HCT116 (cell line): ENCODE results near the gene SYNRG. TPM values are rescaled to one million over a fixed set of nuclear protein-coding genes. Genes with fewer than 3 reads are reported as not detected.
A peak's percentile ranks its signal among the peaks of the same experiment; 100 is the strongest.

Experiments
- ATAC-seq: fragments of 200-7000 bp; cut with Tn5 transposase; 2 replicates; pipeline ENCODE4 v1.9.1; 2020; ENCODE audit warnings: mild to moderate bottlenecking, moderate library complexity
- BruUV-seq: library from RNA; stranded (reverse); fragments of 400-500 nt; replicated peaks from 2 replicates; lab custom pipeline; 2021; lab: Mats Ljungman, UMichigan
- CTCF ChIA-PET: fragments of 300-600 bp; sonication (Branson Sonifier 250); formaldehyde crosslinking; loops from one replicate; lab custom pipeline; 2021; ENCODE audit warnings: antibody characterized with exemption; lab: Charles Lee
- POLR2A ChIA-PET: fragments of 300-600, 350-600 bp; sonication (Branson Sonifier 250); formaldehyde crosslinking; loops from one replicate; lab custom pipeline; 2021; ENCODE audit warnings: antibody characterized with exemption; lab: Charles Lee
- RAD21 ChIA-PET, 2 experiments: fragments of 300-600 bp; sonication (Branson Sonifier 250); formaldehyde crosslinking; loops; one replicate each; lab custom pipeline; 2023; ENCODE audit warnings: low total read pairs in 2 of 2; ENCODE audit not compliant: uncharacterized antibody in 2 of 2, unreplicated experiment in 2 of 2, low non-redundant PET in 1 of 2; lab: Charles Lee
- DNase-seq: peaks from one replicate; pipeline ENCODE4 v3.0.0-alpha.2; 2010; ENCODE audit warnings: low read depth, low spot score
- H2AFZ ChIP-seq: fragments of 200-600 bp; shearing (Covaris generic), sonication (generic); 2 replicates; pipeline ENCODE4 v1.6.1; 2017; ENCODE audit warnings: low read depth, mixed run types, mixed read lengths, antibody characterized with exemption, low read length; ENCODE audit not compliant: poor library complexity, severe bottlenecking
- H3K27ac ChIP-seq: 2 replicates; pipeline ENCODE4 v1.5.1; 2012; ENCODE audit warnings: low read depth, low read length
- H3K27me3 ChIP-seq: fragments of 200-600 bp; sonication (generic); 2 replicates; pipeline ENCODE4 v1.6.1; 2016; ENCODE audit warnings: mixed run types, low read length, mixed read lengths; ENCODE audit not compliant: insufficient read depth
- H3K36me3 ChIP-seq, 2 experiments: fragments of 200-500 bp in 1 of 2; fragments of 200-600 bp in 1 of 2; sonication (Bioruptor generic) in 1 of 2; sonication (generic) in 1 of 2; 2 replicates each; pipeline versions ENCODE4 v1.5.1 to v1.6.1; 2014 to 2016; ENCODE audit warnings: low read length in 2 of 2, inconsistent platforms in 1 of 2, mixed read lengths in 1 of 2, mixed run types in 1 of 2; ENCODE audit not compliant: insufficient read depth in 2 of 2, control insufficient read depth in 1 of 2
- H3K4me1 ChIP-seq, 2 experiments: fragments of 200-600 bp in 1 of 2; sonication (generic) in 1 of 2; 2 replicates each; pipeline versions ENCODE4 v1.5.1 to v1.6.1; 2012 to 2017; ENCODE audit warnings: low read length in 2 of 2, inconsistent platforms in 1 of 2, mild to moderate bottlenecking in 1 of 2, mixed read lengths in 1 of 2, mixed run types in 1 of 2, moderate library complexity in 1 of 2; ENCODE audit not compliant: insufficient read depth in 2 of 2, control insufficient read depth in 1 of 2
- H3K4me2 ChIP-seq: fragments of 200-600 bp; sonication (generic); 2 replicates; pipeline ENCODE4 v1.6.1; 2017; ENCODE audit warnings: mixed run types, low read length, mixed read lengths
- H3K4me3 ChIP-seq, 2 experiments: fragments of 200-600 bp in 1 of 2; sonication (generic) in 1 of 2; replicated peaks in 1 of 2; 2 replicates each; pipeline ENCODE4 v1.5.1; 2011 to 2016; ENCODE audit warnings: low read length in 2 of 2, control low read depth in 1 of 2, low read depth in 1 of 2, mild to moderate bottlenecking in 1 of 2, mixed read lengths in 1 of 2, mixed run types in 1 of 2
- H3K79me2 ChIP-seq: fragments of 200-600 bp; sonication (generic); 2 replicates; pipeline ENCODE4 v1.6.1; 2017; ENCODE audit warnings: mild to moderate bottlenecking, mixed run types, low read length, moderate library complexity, mixed read lengths; ENCODE audit not compliant: insufficient read depth
- H3K9ac ChIP-seq: fragments of 200-600 bp; sonication (generic); 2 replicates; pipeline ENCODE4 v1.6.1; 2016; ENCODE audit warnings: low read length, mixed read lengths
- H3K9me2 ChIP-seq: fragments of 200-600 bp; sonication (generic), shearing (Covaris generic); 2 replicates; pipeline ENCODE4 v1.6.1; 2017; ENCODE audit warnings: mixed run types, mild to moderate bottlenecking, moderate library complexity; ENCODE audit not compliant: insufficient read depth
- H3K9me3 ChIP-seq, 2 experiments: fragments of 200-500 bp in 1 of 2; fragments of 200-600 bp in 1 of 2; sonication (Bioruptor generic) in 1 of 2; sonication (generic) in 1 of 2; 2 replicates each; pipeline ENCODE4 v1.6.1; 2014 to 2017; ENCODE audit warnings: low read length in 2 of 2, mixed read lengths in 2 of 2, inconsistent platforms in 1 of 2, low read depth in 1 of 2, mild to moderate bottlenecking in 1 of 2, mixed run types in 1 of 2, moderate library complexity in 1 of 2; ENCODE audit not compliant: control insufficient read depth in 1 of 2, insufficient read depth in 1 of 2
- H4K20me1 ChIP-seq: fragments of 200-600 bp; sonication (generic), shearing (Covaris generic); 2 replicates; pipeline ENCODE4 v1.6.1; 2017; ENCODE audit warnings: mixed run types, mild to moderate bottlenecking, moderate library complexity; ENCODE audit not compliant: insufficient read depth
- ATF3 ChIP-seq: IDR thresholded peaks from 2 replicates; pipeline ENCODE4 v1.6.1; 2012
- CBX3 ChIP-seq: IDR thresholded peaks from 2 replicates; pipeline ENCODE4 v1.6.1; 2012; ENCODE audit warnings: low read depth
- EGR1 ChIP-seq: IDR thresholded peaks from 2 replicates; pipeline ENCODE4 v1.6.1; 2012; ENCODE audit warnings: low read depth
- ELF1 ChIP-seq: IDR thresholded peaks from 2 replicates; pipeline ENCODE4 v1.6.1; 2012; ENCODE audit warnings: low read depth, borderline replicate concordance
- EZH2 ChIP-seq: fragments of 200-600 bp; sonication (generic); IDR thresholded peaks from 2 replicates; pipeline ENCODE4 v1.6.1; 2017; ENCODE audit warnings: antibody characterized with exemption, mixed run types
- EZH2phosphoT487 ChIP-seq: fragments of 200-600 bp; IDR thresholded peaks from 2 replicates; pipeline ENCODE4 v1.6.1; 2018; ENCODE audit warnings: antibody characterized with exemption, borderline replicate concordance
- JUND ChIP-seq: IDR thresholded peaks from 2 replicates; pipeline ENCODE4 v1.6.1; 2012
- MAX ChIP-seq: IDR thresholded peaks from 2 replicates; pipeline ENCODE4 v1.6.1; 2012
- POLR2A ChIP-seq: IDR thresholded peaks from 2 replicates; pipeline ENCODE4 v1.7.0; 2011; ENCODE audit warnings: borderline replicate concordance; ENCODE audit not compliant: insufficient read depth, insufficient read length; ENCODE audit errors: extremely low read depth
- POLR2AphosphoS5 ChIP-seq: IDR thresholded peaks from 2 replicates; pipeline ENCODE4 v1.6.1; 2011; ENCODE audit warnings: mild to moderate bottlenecking, low read depth, low read length, moderate library complexity
- RAD21 ChIP-seq: IDR thresholded peaks from 2 replicates; pipeline ENCODE4 v1.6.1; 2012; ENCODE audit warnings: low read depth, mild to moderate bottlenecking
- REST ChIP-seq: IDR thresholded peaks from 2 replicates; pipeline ENCODE4 v1.6.1; 2012; ENCODE audit warnings: low read depth
- SIN3A ChIP-seq: IDR thresholded peaks from 2 replicates; pipeline ENCODE4 v1.6.1; 2012; ENCODE audit warnings: low read depth
- SP1 ChIP-seq: IDR thresholded peaks from 2 replicates; pipeline ENCODE4 v1.6.1; 2012; ENCODE audit warnings: low read depth
- SRF ChIP-seq: IDR thresholded peaks from 2 replicates; pipeline ENCODE4 v1.6.1; 2012; ENCODE audit warnings: low read depth
- TCF7L2 ChIP-seq: IDR thresholded peaks from 2 replicates; pipeline ENCODE4 v1.7.0; 2011; ENCODE audit warnings: borderline replicate concordance, inconsistent platforms; ENCODE audit not compliant: insufficient read depth, insufficient read length; ENCODE audit errors: extremely low read depth
- YY1 ChIP-seq: IDR thresholded peaks from 2 replicates; pipeline ENCODE4 v1.6.1; 2011; ENCODE audit warnings: low read length, low read depth, moderate library complexity, mild to moderate bottlenecking; ENCODE audit not compliant: insufficient replicate concordance; ENCODE audit errors: extremely low read depth
- ZBTB33 ChIP-seq: IDR thresholded peaks from 2 replicates; pipeline ENCODE4 v1.6.1; 2011; ENCODE audit warnings: mild to moderate bottlenecking, low read length, moderate library complexity; ENCODE audit not compliant: insufficient replicate concordance; ENCODE audit errors: extremely low read depth
- ZFX ChIP-seq: fragments of 450-650 bp; IDR thresholded peaks from 2 replicates; pipeline ENCODE4 v1.6.1; 2017
- ZNF274 ChIP-seq: fragments of 200-500 bp; sonication (Bioruptor generic); IDR thresholded peaks from 2 replicates; pipeline ENCODE4 v1.6.1; 2014; ENCODE audit warnings: mild to moderate bottlenecking, low read depth, low read length, inconsistent platforms
- intact Hi-C: fragments of 100-400 bp; cut with micrococcal nuclease; formaldehyde crosslinking; loops from 2 replicates; pipeline ENCODE4 v1.10.0; 2022
- total RNA-seq: library from RNA; stranded (reverse); gene quantifications from one replicate; pipeline ENCODE4 v1.2.1, GENCODE V29; 2021; ENCODE audit not compliant: unreplicated experiment

Gene SYNRG
- total RNA-seq, 1 experiment from 2014 or later: 23.8 TPM

- TSS peak; percentile 60 for BruUV-seq
- Histone ChIP-seq H2AFZ (no peak overlapping the region), H3K9me2 (no peaks in the 10 kb centered on the region), H3K79me2 (peaks cover 58% of the 10 kb centered on the region), H3K4me1 (peaks cover 52 to 75% of the 10 kb centered on the region in 2 experiments), H3K27me3 (no peaks in the 10 kb centered on the region), H3K4me2 (peak overlapping the region; percentile 86), H3K9me3 (no peaks in the 10 kb centered on the region), H3K27ac (peak overlapping the region; percentile 76), H4K20me1 (peaks cover 9% of the 10 kb centered on the region; the same call in 1 of the 2 replicates), H3K36me3 (no peaks in the 10 kb centered on the region), H3K9ac (peak overlapping the region; percentile 78), H3K4me3 (peak overlapping the region; percentile 72 to 76)
- ChIA-PET CTCF (no interaction called here), POLR2A (no interaction called here), RAD21 (no interaction called here)
- ATAC-seq (peak; percentile 35), DNase-seq (peak; percentile 66)
- intact Hi-C loops: loop anchor here (2.0 to 5.0 kb wide), 2 partner anchors 84 to 116 kb away; partner anchors contain the start of genes ACACA, SYNRG and TADA2A
- TF ChIP-seq EGR1: no peak
- no peak for TF ChIP-seq ATF3
- TF ChIP-seq RAD21: no peak
- no peak for TF ChIP-seq SRF
- TF ChIP-seq POLR2AphosphoS5: peak; percentile 42; the same call in 1 of the 2 replicates
- peak; percentile 53; the same call in 1 of the 2 replicates for TF ChIP-seq JUND
- no peak for TF ChIP-seq POLR2A
- no peak for TF ChIP-seq ZBTB33
- TF ChIP-seq YY1: no peak
- no peak for TF ChIP-seq CBX3
- TF ChIP-seq EZH2phosphoT487: no peak
- no peak for TF ChIP-seq TCF7L2
- TF ChIP-seq REST: no peak
- TF ChIP-seq ZNF274: no peak
- TF ChIP-seq SP1: peak; percentile 39
- no peak for TF ChIP-seq ELF1
- peak; percentile 89 for TF ChIP-seq MAX
- TF ChIP-seq ZFX: no peak
- TF ChIP-seq SIN3A: peak; percentile 84; the same call in 1 of the 2 replicates
- no peak for TF ChIP-seq EZH2
These were observed 118.3 kb downstream of the SYNRG start for GRCh38 chr17:37490638-37491614.
